ENCODE results near the gene RALGAPA2. TPM values are rescaled to one million over a fixed set of nuclear protein-coding genes. Genes with fewer than 3 reads are reported as not detected.

Gene RALGAPA2
- total RNA-seq, 4 donors from 2014 or later: 20.5 to 42.9 (median 29.6) TPM

- no peak for TF ChIP-seq POLR2A (IDR thresholded peaks at IDR 0.05)
- no peak for TF ChIP-seq EP300 (IDR thresholded peaks at IDR 0.05)
- TF ChIP-seq CTCF (IDR thresholded peaks at IDR 0.05): no peak
- Histone ChIP-seq H3K27me3 (no peaks in the 10 kb centered on the region), H3K27ac (no peak overlapping the region), H3K36me3 (no peaks in the 10 kb centered on the region), H3K4me3 (no peak overlapping the region), H3K4me1 (no peaks in the 10 kb centered on the region), H3K9me3 (no peaks in the 10 kb centered on the region)
- 87 to 88% methylated on average over 3 of the region's 3 CpGs for WGBS, 2 donors
- no peak for DNase-seq (ENCODE audit: low spot score in 2 of 2)
Observed at GRCh38 chr20:20754714-20755113, 42.3 kb upstream of the RALGAPA2 start.

- peak; percentile 52 to 65 for TF ChIP-seq EP300 (IDR thresholded peaks at IDR 0.05)
- TF ChIP-seq CTCF (IDR thresholded peaks at IDR 0.05): no peak
- TF ChIP-seq POLR2A (IDR thresholded peaks at IDR 0.05): no peak
- Histone ChIP-seq H3K36me3 (no peaks in the 10 kb centered on the region), H3K27me3 (no peaks in the 10 kb centered on the region), H3K4me1 (no peaks in the 10 kb centered on the region), H3K27ac (peak overlapping the region in 1 of 4 donors; percentile 52), H3K4me3 (no peak overlapping the region), H3K9me3 (no peaks in the 10 kb centered on the region)
- no peak for DNase-seq (ENCODE audit: low spot score in 2 of 2)
- WGBS, 2 donors: 61 to 67% methylated on average over 5 of the region's 5 CpGs
Observed at GRCh38 chr20:20752712-20753111, 40.3 kb upstream of the RALGAPA2 start.

- WGBS, 2 donors: 62 to 72% methylated on average over 1 of the region's 1 CpG
- peaks cover 0 to 24% (median 12%) of the 10 kb centered on the region in 4 donors for H3K4me1 ChIP-seq
- H3K4me3 ChIP-seq: no peak overlapping the region
- TF ChIP-seq CTCF (IDR thresholded peaks at IDR 0.05): no peak
- no peak for TF ChIP-seq EP300 (IDR thresholded peaks at IDR 0.05)
- TF ChIP-seq POLR2A (IDR thresholded peaks at IDR 0.05): no peak
- H3K27ac ChIP-seq: no peak overlapping the region
- no peaks in the 10 kb centered on the region for H3K36me3 ChIP-seq
- H3K9me3 ChIP-seq: no peaks in the 10 kb centered on the region
- no peaks in the 10 kb centered on the region for H3K27me3 ChIP-seq
- DNase-seq (ENCODE audit: low spot score in 2 of 2): no peak
Observed at GRCh38 chr20:20747298-20747697, 34.9 kb upstream of the RALGAPA2 start.

GRCh38 chr20:20744170-20744725 lies 31.8 kb upstream of the RALGAPA2 start:
- no peaks in the 10 kb centered on the region for H3K27me3 ChIP-seq
- WGBS, 2 donors: 49 to 57% methylated on average over 5 of the region's 5 CpGs
- no peak overlapping the region for H3K4me3 ChIP-seq
- no peaks in the 10 kb centered on the region for H3K36me3 ChIP-seq
- H3K4me1 ChIP-seq: peaks cover 0 to 27% (median 12%) of the 10 kb centered on the region in 4 donors
- H3K9me3 ChIP-seq: no peaks in the 10 kb centered on the region
- peak overlapping the region; percentile 6 to 79 (median 68) for H3K27ac ChIP-seq
- no peak for DNase-seq (ENCODE audit: low spot score in 2 of 2)
- TF ChIP-seq POLR2A (IDR thresholded peaks at IDR 0.05) (no peak), CTCF (IDR thresholded peaks at IDR 0.05) (no peak), EP300 (IDR thresholded peaks at IDR 0.05) (no peak)

GRCh38 chr20:20743511-20744169 lies 31.2 kb upstream of the RALGAPA2 start:
- peak; percentile 23 to 38 for DNase-seq (ENCODE audit: low spot score in 2 of 2)
- no peak for TF ChIP-seq CTCF (IDR thresholded peaks at IDR 0.05)
- TF ChIP-seq EP300 (IDR thresholded peaks at IDR 0.05): peak in 1 of 2 donors; percentile 51
- Histone ChIP-seq H3K4me1 (peaks cover 0 to 27% (median 12%) of the 10 kb centered on the region in 4 donors), H3K9me3 (no peaks in the 10 kb centered on the region), H3K27me3 (no peaks in the 10 kb centered on the region), H3K27ac (peak overlapping the region; percentile 6 to 79 (median 68)), H3K4me3 (no peak overlapping the region), H3K36me3 (no peaks in the 10 kb centered on the region)
- WGBS, 2 donors: 8 to 11% methylated on average over 15 of the region's 15 CpGs

All from tibial nerve (tissue), 4 donors.